ENCODE measurements around the gene ZNF284. TPM values are rescaled to one million over a fixed set of nuclear protein-coding genes. Genes with fewer than 3 reads are reported as not detected.

ZNF284 gene
- total RNA-seq: 1 to 10 TPM; 1.2 to 2.7 (median 1.8) TPM
- polyA plus RNA-seq: 1 to 10 TPM; 1.1 TPM
- long read RNA-seq, donor 1, full-length matches to known transcripts: 1 of 2 reads
- long read RNA-seq, donor 1, partial matches to known transcripts: 0 of 2 reads
- long read RNA-seq, donor 1, other reads (novel, unspliced or antisense): 1 of 2 reads
- long read RNA-seq, donor 2, full-length matches to known transcripts: 4 of 9 reads
- long read RNA-seq, donor 2, partial matches to known transcripts: 1 of 9 reads
- long read RNA-seq, donor 2, other reads (novel, unspliced or antisense): 4 of 9 reads
- long read RNA-seq, donor 3, full-length matches to known transcripts: 3 of 3 reads
- long read RNA-seq, donor 3, partial matches to known transcripts: 0 of 3 reads
- long read RNA-seq, donor 3, other reads (novel, unspliced or antisense): 0 of 3 reads

GRCh38 chr19:44071824-44072542, at the start of gene ZNF284:
Gene ZNF284 (plus strand): TSS chr19:44072159. CDS start chr19:44076390, 4,231 bp downstream.
- TF ChIP-seq CTCF (IDR thresholded peaks at IDR 0.05) (no peak), POLR2A (IDR thresholded peaks at IDR 0.05) (peak in 1 of 2 donors; percentile 20)
- Histone ChIP-seq H3K27me3 (no peaks in the 10 kb centered on the region), H3K4me1 (peaks cover 0 to 15% (median 8%) of the 10 kb centered on the region in 12 donors), H3K36me3 (peaks cover 0 to 22% (median 7%) of the 10 kb centered on the region in 9 donors), H3K4me3 (peak within 1 kb of the TSS; percentile 38 to 80 (median 64)), H3K27ac (peak within 1 kb of the TSS in 9 of 12 donors; percentile 19 to 75 (median 59)), H3K9me3 (peaks cover 0 to 36% (median 8%) of the 10 kb centered on the region in 12 donors)
- 1% methylated on average over 29 to 40 of the region's 40 CpGs for WGBS, 4 donors
- peak; percentile 98 to 100 (median 100) for ATAC-seq
- DNase-seq: peak; percentile 87 to 91 (median 89)
- intact Hi-C loops (cut with DNase I): loop anchor here in 1 of 10 donors (1.0 kb wide), 1 partner anchor 22 kb away; the partner anchor contains the start of gene ZNF224

GRCh38 chr19:44024900-44025216, 47.1 kb upstream of the ZNF284 start:
- Histone ChIP-seq H3K4me1 (peaks cover 0 to 9% (median 4%) of the 10 kb centered on the region in 12 donors), H3K27ac (peak overlapping the region in 11 of 12 donors; percentile 27 to 82 (median 64)), H3K4me3 (peak overlapping the region; percentile 62 to 92 (median 82)), H3K27me3 (peaks cover 0 to 3% (median 0%) of the 10 kb centered on the region in 9 donors), H3K9me3 (peaks cover 0 to 31% (median 16%) of the 10 kb centered on the region in 12 donors), H3K36me3 (peaks cover 2 to 33% (median 33%) of the 10 kb centered on the region in 9 donors)
- TF ChIP-seq CTCF (IDR thresholded peaks at IDR 0.05) (no peak), POLR2A (IDR thresholded peaks at IDR 0.05) (no peak)
- DNase-seq (no peak), ATAC-seq (no peak)
- WGBS, 4 donors: 40 to 43% (median 42%) methylated on average over 4 of the region's 4 CpGs
- intact Hi-C loops (cut with DNase I): loop anchor here in 2 of 10 donors (1.0 to 2.0 kb wide), 2 partner anchors 22 to 23 kb away; partner anchors contain the start of gene ZNF230 (in 2 of the 2)

GRCh38 chr19:44025217-44025936, 46.6 kb upstream of the ZNF284 start, which contains the start of gene ZNF222:
Gene ZNF222 (plus strand): TSS chr19:44025379. CDS start chr19:44025437, 58 bp downstream.
- Histone ChIP-seq H3K27ac (peak within 1 kb of the TSS; percentile 27 to 82 (median 64)), H3K36me3 (peaks cover 2 to 39% (median 38%) of the 10 kb centered on the region in 9 donors), H3K4me3 (peak within 1 kb of the TSS; percentile 62 to 92 (median 82)), H3K27me3 (peaks cover 0 to 3% (median 0%) of the 10 kb centered on the region in 9 donors), H3K9me3 (peaks cover 0 to 36% (median 21%) of the 10 kb centered on the region in 12 donors), H3K4me1 (peaks cover 0 to 9% (median 4%) of the 10 kb centered on the region in 12 donors)
- WGBS, 4 donors: 1 to 2% (median 1%) methylated on average over 37 of the region's 37 CpGs
- TF ChIP-seq CTCF (IDR thresholded peaks at IDR 0.05) (no peak), POLR2A (IDR thresholded peaks at IDR 0.05) (no peak)
- DNase-seq (peak; percentile 85 to 91 (median 87)), ATAC-seq (peak; percentile 90 to 100 (median 100))
- intact Hi-C loops (cut with DNase I): loop anchor here in 2 of 10 donors (1.0 to 2.0 kb wide), 2 partner anchors 23 kb away; partner anchors contain the start of gene ZNF230 (in 2 of the 2)
